Hepatocyte (in vitro differentiated cells): ENCODE results near the gene LHFPL2. TPM values are rescaled to one million over a fixed set of nuclear protein-coding genes. Genes with fewer than 3 reads are reported as not detected.

ENCODE experiments used
- DNase-seq: peaks from one replicate; pipeline ENCODE4 v3.0.0-alpha.2; 2016; ENCODE audit warnings: low spot score
- H2AFZ ChIP-seq: fragments of 200-600 bp; sonication (generic); 2 replicates; pipeline ENCODE4 v1.6.0; 2016; ENCODE audit warnings: antibody characterized with exemption, mild to moderate bottlenecking
- H3K27ac ChIP-seq: fragments of 200-600 bp; sonication (generic); 2 replicates; pipeline ENCODE4 v1.5.1; 2016; ENCODE audit warnings: mild to moderate bottlenecking
- H3K27me3 ChIP-seq: fragments of 200-600 bp; sonication (generic); 2 replicates; pipeline ENCODE4 v1.6.1; 2016
- H3K36me3 ChIP-seq: fragments of 200-600 bp; sonication (generic); replicated peaks from 2 replicates; pipeline ENCODE4 v1.5.1; 2016; ENCODE audit warnings: low read depth; ENCODE audit not compliant: insufficient read depth
- H3K4me1 ChIP-seq: fragments of 200-600 bp; sonication (generic); 2 replicates; pipeline ENCODE4 v1.5.1; 2016; ENCODE audit warnings: mild to moderate bottlenecking, moderate library complexity; ENCODE audit not compliant: insufficient read depth
- H3K4me2 ChIP-seq: fragments of 200-600 bp; sonication (generic); 2 replicates; pipeline ENCODE4 v1.6.0; 2016
- H3K4me3 ChIP-seq: fragments of 200-600 bp; sonication (generic); 2 replicates; pipeline ENCODE4 v1.5.1; 2016; ENCODE audit warnings: mild to moderate bottlenecking
- H3K79me2 ChIP-seq: fragments of 200-600 bp; sonication (generic); 2 replicates; pipeline ENCODE4 v1.6.0; 2017; ENCODE audit warnings: mild to moderate bottlenecking
- H3K9me2 ChIP-seq: fragments of 200-600 bp; sonication (generic); replicated peaks from 2 replicates; pipeline ENCODE4 v1.6.0; 2017; ENCODE audit warnings: mild to moderate bottlenecking; ENCODE audit not compliant: insufficient read depth
- H3K9me3 ChIP-seq: fragments of 200-600 bp; sonication (generic); 2 replicates; pipeline ENCODE4 v1.5.1; 2016; ENCODE audit warnings: low read depth, mild to moderate bottlenecking
- H4K20me1 ChIP-seq: fragments of 200-600 bp; sonication (generic); 2 replicates; pipeline ENCODE4 v1.6.0; 2016; ENCODE audit warnings: mild to moderate bottlenecking; ENCODE audit not compliant: insufficient read depth, poor library complexity, severe bottlenecking
- EZH2 ChIP-seq: fragments of 200-600 bp; sonication (generic); IDR thresholded peaks from 2 replicates; pipeline ENCODE4 v1.6.1; 2016; ENCODE audit warnings: antibody characterized with exemption, mild to moderate bottlenecking, borderline replicate concordance
- EZH2phosphoT487 ChIP-seq: fragments of 200-600 bp; sonication (generic); IDR thresholded peaks from one replicate; pipeline ENCODE4 v1.6.1; 2018; ENCODE audit warnings: antibody characterized with exemption, mild to moderate bottlenecking, low read depth, moderate library complexity; ENCODE audit not compliant: unreplicated experiment, severe bottlenecking
- WGBS: methylation state at CpG from one replicate; pipeline ENCODE4 v1.1.6; 2016; ENCODE audit warnings: low lambda C conversion rate; ENCODE audit errors: missing lambda C conversion rate; 5-methylcytosine and 5-hydroxymethylcytosine counted together
- polyA plus RNA-seq: library from polyadenylated mRNA; unstranded; fragments of >200 nt; fragmentation: Nextera tagmentation; extraction: Ambion mirVana; gene quantifications from 2 replicates; pipeline ENCODE4 v1.2.1, GENCODE V29; 2016
- total RNA-seq: library from RNA; depleted of rRNA; stranded (reverse); fragments of >200 nt; gene quantifications from 2 replicates; pipeline ENCODE4 v1.2.3, GENCODE V29; 2014
- TF ChIP-seq, protein P1 (sequence below): fragments of 200-600 bp; sonication (generic); IDR thresholded peaks from 2 replicates; pipeline ENCODE4 v1.5.1; 2016; ENCODE audit warnings: antibody characterized with exemption, mild to moderate bottlenecking; ENCODE audit not compliant: poor library complexity

Gene LHFPL2
- total and polyA plus RNA-seq, 2 experiments from 2014 or later = 15.6 to 39.9 TPM

DNA sequence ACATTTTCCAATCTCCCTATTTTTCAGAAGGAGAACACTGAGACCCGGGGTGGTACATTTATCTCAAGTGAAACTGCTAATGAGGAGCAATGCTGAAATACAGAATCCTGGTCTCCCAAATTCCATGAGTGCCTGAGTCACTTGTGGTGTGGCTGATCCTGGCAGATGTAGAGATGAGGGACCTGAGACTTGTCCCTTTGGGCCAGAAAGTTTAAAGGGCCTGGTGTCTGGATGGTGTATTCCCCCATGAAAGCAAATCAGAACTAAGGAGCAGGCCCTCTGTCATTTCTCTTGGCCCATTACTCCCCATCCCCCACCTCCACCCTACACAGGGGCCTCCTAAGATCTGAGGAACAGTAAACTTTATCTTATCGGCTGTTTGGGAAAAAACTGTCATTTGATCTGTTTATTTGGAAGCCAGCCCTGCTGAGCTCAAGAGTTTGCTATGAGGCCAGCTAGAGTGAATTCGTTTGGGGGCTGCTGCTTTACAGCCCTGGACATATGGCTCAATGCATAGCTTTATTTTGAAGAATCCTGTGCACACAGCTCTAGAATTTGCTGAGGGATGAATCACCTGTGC lies 140.3 kb downstream of the LHFPL2 start:
- Histone ChIP-seq H3K27me3 (no peaks in the 10 kb centered on the region), H3K9me2 (no peaks in the 10 kb centered on the region), H3K79me2 (peaks cover 48% of the 10 kb centered on the region), H3K9me3 (no peaks in the 10 kb centered on the region), H3K4me1 (peaks cover 70% of the 10 kb centered on the region), H3K36me3 (no peaks in the 10 kb centered on the region), H2AFZ (no peak overlapping the region), H4K20me1 (no peaks in the 10 kb centered on the region), H3K4me3 (no peak overlapping the region), H3K4me2 (peak overlapping the region; percentile 74), H3K27ac (peak overlapping the region; percentile 77)
- peak; percentile 49 for DNase-seq
- 10% methylated on average over 3 of the region's 3 CpGs for WGBS
- TF ChIP-seq EZH2phosphoT487 (no peak), EZH2 (no peak)
- TF ChIP-seq, protein P1, sequence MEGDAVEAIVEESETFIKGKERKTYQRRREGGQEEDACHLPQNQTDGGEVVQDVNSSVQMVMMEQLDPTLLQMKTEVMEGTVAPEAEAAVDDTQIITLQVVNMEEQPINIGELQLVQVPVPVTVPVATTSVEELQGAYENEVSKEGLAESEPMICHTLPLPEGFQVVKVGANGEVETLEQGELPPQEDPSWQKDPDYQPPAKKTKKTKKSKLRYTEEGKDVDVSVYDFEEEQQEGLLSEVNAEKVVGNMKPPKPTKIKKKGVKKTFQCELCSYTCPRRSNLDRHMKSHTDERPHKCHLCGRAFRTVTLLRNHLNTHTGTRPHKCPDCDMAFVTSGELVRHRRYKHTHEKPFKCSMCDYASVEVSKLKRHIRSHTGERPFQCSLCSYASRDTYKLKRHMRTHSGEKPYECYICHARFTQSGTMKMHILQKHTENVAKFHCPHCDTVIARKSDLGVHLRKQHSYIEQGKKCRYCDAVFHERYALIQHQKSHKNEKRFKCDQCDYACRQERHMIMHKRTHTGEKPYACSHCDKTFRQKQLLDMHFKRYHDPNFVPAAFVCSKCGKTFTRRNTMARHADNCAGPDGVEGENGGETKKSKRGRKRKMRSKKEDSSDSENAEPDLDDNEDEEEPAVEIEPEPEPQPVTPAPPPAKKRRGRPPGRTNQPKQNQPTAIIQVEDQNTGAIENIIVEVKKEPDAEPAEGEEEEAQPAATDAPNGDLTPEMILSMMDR = no peak

DNA sequence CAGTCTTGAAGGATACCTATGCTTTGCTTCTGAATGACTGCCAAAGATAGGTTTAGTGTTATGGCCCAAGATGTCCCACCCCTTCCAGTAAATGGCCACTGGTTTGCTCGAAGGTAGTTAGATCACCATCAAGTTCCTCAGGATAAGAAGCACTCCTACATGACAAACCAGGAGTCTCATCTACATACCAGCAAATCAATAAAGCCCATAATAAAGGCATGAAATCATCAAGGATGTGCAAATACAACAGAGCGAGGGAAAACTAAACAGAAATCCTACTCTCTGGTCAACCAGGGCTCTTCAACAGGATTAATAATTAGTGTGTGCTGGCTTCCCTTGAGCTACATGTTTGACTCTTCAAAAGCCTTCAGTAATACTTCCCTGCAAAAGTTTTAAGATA lies 141.0 kb downstream of the LHFPL2 start:
- H3K4me3 ChIP-seq = no peak overlapping the region

DNA sequence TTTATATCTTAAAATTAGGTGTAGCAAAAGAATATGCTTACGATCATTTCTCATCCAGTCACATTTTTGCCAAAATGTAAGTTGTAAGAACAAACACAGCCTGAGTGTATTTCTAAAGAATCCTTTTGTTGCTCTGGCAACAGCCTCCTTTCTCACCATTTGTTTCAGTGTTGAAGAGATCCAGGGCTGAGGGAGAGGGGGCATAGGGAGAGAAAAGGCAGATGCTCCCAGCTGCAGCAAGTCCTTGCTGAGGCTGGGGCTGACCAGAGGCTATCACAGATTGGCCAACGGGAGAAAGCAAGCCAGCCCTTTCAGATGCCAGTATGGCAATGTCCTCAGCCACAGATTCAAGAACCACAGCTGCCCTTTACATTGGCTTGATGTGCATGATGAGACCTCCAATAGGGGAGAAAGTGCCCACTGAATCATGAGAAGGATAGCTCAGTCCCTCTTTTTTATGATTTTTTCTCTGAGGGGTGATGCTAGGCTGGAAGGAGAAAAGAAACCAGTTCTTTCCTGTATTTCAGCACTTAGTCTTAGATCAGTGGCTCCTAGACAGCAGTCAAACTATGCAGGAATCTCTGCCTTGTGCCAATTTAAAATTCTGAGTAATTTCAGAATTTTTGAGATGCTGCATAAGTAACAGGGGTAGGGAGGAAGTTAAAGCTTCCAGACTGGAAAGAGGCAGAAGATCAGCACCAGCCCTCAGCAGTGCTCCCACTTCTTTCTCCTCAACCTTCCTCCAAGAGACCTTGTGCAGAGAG lies 142.1 kb downstream of the LHFPL2 start:
- Histone ChIP-seq H3K4me3 (no peak overlapping the region), H3K4me1 (peaks cover 78% of the 10 kb centered on the region), H3K36me3 (no peaks in the 10 kb centered on the region), H3K9me2 (no peaks in the 10 kb centered on the region), H3K79me2 (peaks cover 49% of the 10 kb centered on the region), H3K4me2 (no peak overlapping the region), H3K27me3 (no peaks in the 10 kb centered on the region), H2AFZ (no peak overlapping the region), H3K27ac (peak overlapping the region; percentile 77), H4K20me1 (no peaks in the 10 kb centered on the region), H3K9me3 (no peaks in the 10 kb centered on the region)
- 47% methylated on average over 2 of the region's 2 CpGs for WGBS
- no peak for DNase-seq
- TF ChIP-seq EZH2phosphoT487 (no peak), EZH2 (no peak)
- TF ChIP-seq, protein P1 = no peak

More for the DNA sequence above, 141.0 kb downstream of the LHFPL2 start:
- Histone ChIP-seq H3K9me2 (no peaks in the 10 kb centered on the region), H4K20me1 (no peaks in the 10 kb centered on the region), H3K9me3 (no peaks in the 10 kb centered on the region), H2AFZ (no peak overlapping the region), H3K36me3 (no peaks in the 10 kb centered on the region), H3K27me3 (no peaks in the 10 kb centered on the region), H3K4me2 (peak overlapping the region; percentile 74), H3K79me2 (peaks cover 48% of the 10 kb centered on the region), H3K4me1 (peaks cover 70% of the 10 kb centered on the region), H3K27ac (peak overlapping the region; percentile 77)
- TF ChIP-seq EZH2 (no peak), EZH2phosphoT487 (no peak)
- TF ChIP-seq, protein P1 = no peak
- no peak for DNase-seq
- WGBS = 47% methylated on average over 2 of the region's 2 CpGs
